ENCODE measurements around the gene GFRA1.

GFRA1 gene

DNA sequence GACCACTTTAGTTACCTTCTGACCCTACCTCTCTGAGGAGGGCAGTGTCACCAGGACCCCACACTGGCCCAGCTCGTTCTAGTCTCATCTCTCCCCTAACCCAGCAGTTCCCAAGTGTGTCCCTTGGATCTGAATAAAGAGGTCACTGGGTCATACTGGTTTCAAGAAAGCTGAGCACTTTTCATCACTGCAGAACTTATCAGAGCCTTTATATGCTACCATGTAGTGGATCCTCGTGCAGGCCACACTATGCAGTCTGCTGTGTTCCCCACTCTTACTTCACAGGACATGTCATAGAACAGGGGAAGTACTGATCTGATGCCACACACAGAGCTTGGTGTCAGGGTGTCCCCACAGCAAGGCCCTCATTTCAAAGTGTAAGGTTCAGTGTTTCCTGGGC lies 113.8 kb downstream of the GFRA1 start:
- no peak for DNase-seq (ENCODE audit: low read depth)

- DNase-seq (ENCODE audit: low read depth), result no peak
Measured at GRCh38 chr10:116158036-116158435, 115.0 kb downstream of the GFRA1 start.

DNA sequence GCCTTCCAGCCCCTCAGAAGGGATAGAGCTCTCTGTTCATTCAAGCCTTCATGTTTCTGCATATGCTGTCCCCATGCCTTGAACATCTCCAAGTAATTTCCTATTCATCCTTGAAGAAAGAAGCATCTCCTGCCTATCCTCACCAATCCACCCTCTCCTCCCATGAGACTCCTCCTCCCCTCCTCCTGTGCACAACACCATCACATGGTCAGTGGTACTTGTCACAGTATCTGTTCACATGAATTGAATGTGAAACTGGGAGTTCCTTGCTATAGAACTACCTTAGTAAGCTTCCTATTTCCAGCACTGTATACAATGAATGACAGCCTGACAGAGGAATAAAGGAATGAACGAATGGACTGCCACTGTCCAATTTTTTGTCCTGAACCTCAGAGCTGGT lies 115.5 kb downstream of the GFRA1 start:
- no peak for DNase-seq (ENCODE audit: low read depth)

DNA sequence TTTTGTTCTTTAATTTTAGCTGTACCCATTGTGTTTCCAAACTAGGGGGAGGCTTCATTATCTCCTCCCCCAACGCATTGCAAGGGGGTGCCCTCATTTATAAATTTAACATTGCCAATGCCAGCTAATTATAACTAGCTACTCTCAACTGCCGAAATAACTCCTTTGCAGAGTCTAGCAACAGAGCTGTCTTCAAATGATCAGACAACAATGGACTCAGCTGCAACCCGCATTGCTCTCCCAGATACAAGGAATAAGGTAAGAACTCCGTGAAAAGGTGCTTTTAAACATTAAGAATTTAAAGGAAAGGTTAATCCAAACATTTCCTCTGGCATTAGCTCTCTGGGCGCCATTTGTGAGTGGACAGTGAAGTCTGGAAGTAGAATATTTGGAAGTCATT lies 116.2 kb downstream of the GFRA1 start:
- no peak for DNase-seq (ENCODE audit: low read depth)

GRCh38 chr10:116155191-116155590 lies 117.8 kb downstream of the GFRA1 start:
- DNase-seq (ENCODE audit: low read depth), result no peak

- DNase-seq (ENCODE audit: low read depth), result no peak
Measured at GRCh38 chr10:116154651-116155050, 118.4 kb downstream of the GFRA1 start.

- no peak for DNase-seq (ENCODE audit: low read depth)
Measured at GRCh38 chr10:116151076-116151475, 121.9 kb downstream of the GFRA1 start.

- no peak for DNase-seq (ENCODE audit: low read depth)
Measured at GRCh38 chr10:116150606-116151005, 122.4 kb downstream of the GFRA1 start.

DNA sequence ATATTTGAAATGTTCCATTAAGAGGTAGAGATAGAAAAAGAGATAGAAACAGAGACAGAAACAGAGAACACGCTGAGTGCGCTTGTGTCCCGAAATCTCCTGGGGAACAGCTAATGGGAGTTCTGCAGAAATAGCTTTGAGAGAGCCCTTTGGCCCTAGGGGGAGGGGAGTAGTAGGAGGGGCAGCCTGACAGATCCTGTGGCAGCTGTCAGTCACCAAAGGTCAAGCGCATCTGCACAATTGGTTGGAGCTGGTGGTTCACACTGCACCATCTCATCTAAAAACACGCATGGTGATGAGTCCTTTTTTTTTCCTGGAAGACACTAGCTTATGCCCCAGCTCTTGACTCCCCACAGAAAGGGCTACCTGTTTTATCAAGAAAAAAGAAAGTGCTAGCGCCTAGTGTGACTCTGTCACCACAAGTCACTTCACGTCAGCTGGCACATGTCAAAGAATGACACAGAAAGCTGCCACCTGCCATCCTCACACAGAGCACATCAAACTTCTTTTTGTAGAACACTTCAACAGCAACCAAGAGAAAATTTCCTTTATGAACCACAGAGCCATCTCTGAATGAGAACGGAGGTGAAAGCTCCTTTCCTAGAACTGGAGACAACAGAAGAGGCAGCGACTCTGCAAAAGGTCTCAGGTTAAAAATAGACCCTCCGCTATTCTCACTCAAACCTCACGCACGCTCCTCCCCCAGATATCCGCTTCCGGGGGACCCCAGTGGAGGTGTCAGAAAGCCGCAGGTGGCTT lies 125.7 kb downstream of the GFRA1 start:
- peak; percentile 19 for DNase-seq (ENCODE audit: low read depth)

GRCh38 chr10:116146372-116147140 lies 126.5 kb downstream of the GFRA1 start:
- no peak for DNase-seq (ENCODE audit: low read depth)

DNA sequence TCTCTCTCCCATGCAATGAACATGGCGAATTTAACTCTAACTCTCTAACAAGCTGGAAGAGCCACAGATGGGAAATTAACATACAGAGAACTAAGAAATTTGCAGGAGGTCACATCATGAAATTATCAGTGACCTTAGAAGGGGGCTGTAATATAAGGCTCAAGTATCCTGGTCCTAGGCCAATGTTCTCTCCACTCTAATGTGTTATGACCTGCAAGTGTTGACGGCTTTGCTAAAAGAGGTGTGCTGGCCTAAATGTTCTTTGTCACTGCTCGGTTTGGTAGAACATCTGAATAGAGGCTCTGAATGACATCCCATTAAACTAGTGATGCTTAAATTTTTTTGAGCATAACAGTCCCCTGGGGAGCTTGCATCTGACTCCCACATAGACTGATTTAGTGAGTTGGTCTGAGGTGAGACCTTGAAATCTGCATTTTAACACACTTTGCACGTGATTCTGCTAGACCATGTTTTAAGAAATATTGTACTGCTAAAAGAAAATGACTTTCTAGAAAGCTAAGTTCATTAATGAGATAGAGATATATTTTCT lies 129.3 kb downstream of the GFRA1 start:
- DNase-seq (ENCODE audit: low read depth), result no peak

- DNase-seq (ENCODE audit: low read depth), result no peak
Measured at GRCh38 chr10:116141855-116142254, 131.2 kb downstream of the GFRA1 start.

DNA sequence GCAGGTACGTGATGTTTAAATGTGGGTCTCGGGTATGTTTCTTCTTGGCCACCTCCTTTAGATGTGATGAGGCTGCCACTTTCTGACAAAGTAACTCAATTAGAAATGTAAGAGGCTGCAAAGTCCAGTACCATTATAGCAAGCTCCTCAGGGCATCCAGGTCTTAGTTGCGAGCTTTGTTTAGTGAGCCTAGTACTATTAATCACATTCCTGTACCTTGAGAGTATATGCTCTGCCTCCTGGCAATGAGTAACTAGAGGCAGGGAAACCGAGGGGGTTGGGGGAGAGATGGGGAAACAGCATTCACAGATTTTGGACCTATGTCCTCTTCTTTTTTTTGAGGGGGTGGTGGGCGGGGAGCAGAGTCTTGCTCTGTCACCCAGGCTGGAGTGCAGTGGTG lies 131.8 kb downstream of the GFRA1 start:
- DNase-seq (ENCODE audit: low read depth), result no peak

DNA sequence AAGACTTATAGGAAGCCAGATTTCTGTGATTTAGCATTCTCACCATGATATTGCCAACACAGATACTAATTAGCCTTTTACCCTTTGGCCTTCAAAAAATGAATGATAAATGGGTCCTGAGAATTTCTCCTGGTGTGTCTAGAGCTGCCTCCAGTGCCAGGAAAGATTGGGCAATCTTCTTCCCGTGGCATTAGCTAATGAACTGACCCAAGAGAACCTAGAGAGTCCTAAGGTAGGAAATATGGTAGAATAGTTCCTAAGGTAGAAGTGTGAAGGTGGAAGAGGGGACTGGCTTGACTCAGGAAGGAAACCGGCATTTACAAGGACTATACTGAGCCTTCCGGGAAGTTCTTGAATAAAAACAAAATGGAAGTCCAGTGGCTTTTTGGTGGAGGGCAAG lies 133.1 kb downstream of the GFRA1 start:
- DNase-seq (ENCODE audit: low read depth), result no peak

- no peak for DNase-seq (ENCODE audit: low read depth)
Measured at GRCh38 chr10:116138897-116139296, 134.1 kb downstream of the GFRA1 start.

- DNase-seq (ENCODE audit: low read depth), result no peak
Measured at GRCh38 chr10:116136261-116136660, 136.7 kb downstream of the GFRA1 start.

DNA sequence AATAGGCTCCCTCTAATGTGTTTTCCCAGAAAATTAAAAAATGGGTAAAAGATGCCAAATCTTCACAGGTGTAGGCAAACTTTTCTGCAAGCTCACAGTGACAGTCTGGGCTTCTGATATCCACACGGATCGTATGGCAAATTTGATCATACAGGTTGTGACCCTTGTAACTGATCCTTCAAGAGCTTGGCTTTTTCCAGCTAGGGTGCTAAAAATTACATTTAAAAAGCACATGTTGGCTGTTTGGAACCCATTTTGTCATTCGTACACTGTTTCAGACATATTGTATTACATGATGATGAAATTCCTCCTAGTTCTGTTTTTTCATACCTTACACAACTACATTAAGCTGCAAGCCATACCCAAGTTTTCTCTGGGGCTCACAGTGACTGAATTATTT lies 138.7 kb downstream of the GFRA1 start:
- DNase-seq (ENCODE audit: low read depth), result no peak

- DNase-seq (ENCODE audit: low read depth), result no peak
Measured at GRCh38 chr10:116133634-116134033, 139.4 kb downstream of the GFRA1 start.

- DNase-seq (ENCODE audit: low read depth), result no peak
Measured at GRCh38 chr10:116132780-116133399, 140.1 kb downstream of the GFRA1 start.

- DNase-seq (ENCODE audit: low read depth), result no peak
Measured at GRCh38 chr10:116130006-116130405, 143.0 kb downstream of the GFRA1 start.

- DNase-seq (ENCODE audit: low read depth), result no peak
Measured at GRCh38 chr10:116126954-116127695, 145.9 kb downstream of the GFRA1 start.

- DNase-seq (ENCODE audit: low read depth), result no peak
Measured at GRCh38 chr10:116126239-116126638, 146.8 kb downstream of the GFRA1 start.
